MM.1S (cell line): ENCODE results near the gene AIRE.

Source experiments
- DNase-seq: peaks from one replicate; pipeline ENCODE4 v3.0.0-alpha.2; 2015
- H2AFZ ChIP-seq: fragments of 300-600 bp; sonication (generic); 2 replicates; pipeline ENCODE4 v1.6.0; 2016; ENCODE audit warnings: antibody characterized with exemption, low read length
- H3F3A ChIP-seq: fragments of 300-600 bp; sonication (generic); 2 replicates; pipeline ENCODE4 v1.6.1; 2016; ENCODE audit warnings: mild to moderate bottlenecking, antibody characterized with exemption, low read length, moderate library complexity, mixed read lengths; ENCODE audit not compliant: insufficient read depth
- H3K27ac ChIP-seq: fragments of 300-600 bp; sonication (generic); 2 replicates; pipeline ENCODE4 v1.5.1; 2016; ENCODE audit warnings: mild to moderate bottlenecking, low read length
- H3K27me3 ChIP-seq: fragments of 300-600 bp; sonication (generic); replicated peaks from 2 replicates; pipeline ENCODE4 v1.6.0; 2016; ENCODE audit warnings: low read length; ENCODE audit not compliant: insufficient read depth
- H3K36me3 ChIP-seq: fragments of 300-600 bp; sonication (generic); replicated peaks from 2 replicates; pipeline ENCODE4 v1.6.1; 2016; ENCODE audit warnings: mild to moderate bottlenecking, low read length, mixed read lengths; ENCODE audit not compliant: insufficient read depth
- H3K4me1 ChIP-seq: fragments of 300-600 bp; sonication (generic); 2 replicates; pipeline ENCODE4 v1.6.1; 2016; ENCODE audit warnings: low read length, mixed read lengths
- H3K4me2 ChIP-seq: fragments of 300-600 bp; sonication (generic); 2 replicates; pipeline ENCODE4 v1.6.0; 2016; ENCODE audit warnings: low read depth, low read length
- H3K4me3 ChIP-seq: fragments of 300-600 bp; sonication (generic); 2 replicates; pipeline ENCODE4 v1.5.1; 2016; ENCODE audit warnings: low read length, mixed read lengths
- H3K79me2 ChIP-seq: fragments of 300-600 bp; sonication (generic); 2 replicates; pipeline ENCODE4 v1.6.1; 2016; ENCODE audit warnings: mixed run types, low read length, mixed read lengths
- H3K9ac ChIP-seq: fragments of 300-600 bp; sonication (generic); 2 replicates; pipeline ENCODE4 v1.6.1; 2016; ENCODE audit warnings: low read length, mixed read lengths
- H3K9me2 ChIP-seq: fragments of 300-600 bp; sonication (generic); replicated peaks from 2 replicates; pipeline ENCODE4 v1.6.1; 2016; ENCODE audit warnings: mild to moderate bottlenecking, low read length, mixed read lengths; ENCODE audit not compliant: insufficient read depth
- H3K9me3 ChIP-seq: fragments of 300-600 bp; sonication (generic); replicated peaks from 2 replicates; pipeline ENCODE4 v1.6.1; 2016; ENCODE audit warnings: mild to moderate bottlenecking, low read length, mixed read lengths; ENCODE audit not compliant: insufficient read depth
- H4K20me1 ChIP-seq: fragments of 300-600 bp; sonication (generic); 2 replicates; pipeline ENCODE4 v1.6.1; 2016; ENCODE audit warnings: mild to moderate bottlenecking, low read length, moderate library complexity, mixed read lengths; ENCODE audit not compliant: insufficient read depth
- CTCF ChIP-seq: fragments of 300-600 bp; sonication (generic); IDR thresholded peaks from 2 replicates; pipeline ENCODE4 v1.5.1; 2016; ENCODE audit warnings: antibody characterized with exemption, low read length, mixed read lengths
- EZH2 ChIP-seq: fragments of 300-600 bp; sonication (generic); optimal IDR thresholded peaks from 2 replicates; pipeline ENCODE3; 2017; ENCODE audit warnings: low read depth, mild to moderate bottlenecking, antibody characterized with exemption, low read length, mixed read lengths
- EZH2phosphoT487 ChIP-seq: fragments of 300-600 bp; sonication (generic); IDR thresholded peaks from 2 replicates; pipeline ENCODE4 v1.6.1; 2018; ENCODE audit warnings: antibody characterized with exemption, low read length

The AIRE gene

GRCh38 chr21:44332965-44333364 is 47.3 kb downstream of the AIRE start:
- H3K4me2 ChIP-seq: no peak overlapping the region
- H3K27me3 ChIP-seq: no peaks in the 10 kb centered on the region
- TF ChIP-seq EZH2phosphoT487 (no peak), EZH2 (no peak), CTCF (no peak)
- peaks cover under 1% of the 10 kb centered on the region; the same call in 1 of the 2 replicates for H3K4me1 ChIP-seq
- DNase-seq: no peak
- H3K79me2 ChIP-seq: no peaks in the 10 kb centered on the region
- H3K36me3 ChIP-seq: no peaks in the 10 kb centered on the region
- no peak overlapping the region for H3K27ac ChIP-seq
- no peak overlapping the region for H3K4me3 ChIP-seq
- H3K9me3 ChIP-seq: no peaks in the 10 kb centered on the region
- H3F3A ChIP-seq: peaks cover 7% of the 10 kb centered on the region
- no peak overlapping the region for H2AFZ ChIP-seq
- no peaks in the 10 kb centered on the region for H3K9me2 ChIP-seq
- 0 out of 2 replicates have a peak, but pooled peaks cover 7% of the 10 kb centered on the region for H4K20me1 ChIP-seq
- H3K9ac ChIP-seq: no peak overlapping the region

GRCh38 chr21:44333509-44334328 is 48.0 kb downstream of the AIRE start:
- DNase-seq: no peak

GRCh38 chr21:44334329-44335030 is 48.8 kb downstream of the AIRE start:
- peaks cover 5% of the 10 kb centered on the region; the same call in 1 of the 2 replicates for H3K4me1 ChIP-seq
- no peak for DNase-seq
- no peaks in the 10 kb centered on the region for H3K9me3 ChIP-seq
- TF ChIP-seq EZH2 (no peak), EZH2phosphoT487 (no peak), CTCF (no peak)
- H3K9me2 ChIP-seq: no peaks in the 10 kb centered on the region
- H4K20me1 ChIP-seq: 0 out of 2 replicates have a peak, but pooled peaks cover 3% of the 10 kb centered on the region
- peaks cover 18% of the 10 kb centered on the region for H3F3A ChIP-seq
- H3K36me3 ChIP-seq: no peaks in the 10 kb centered on the region
- no peaks in the 10 kb centered on the region for H3K79me2 ChIP-seq
- no peak overlapping the region for H2AFZ ChIP-seq
- no peak overlapping the region for H3K4me3 ChIP-seq
- H3K27ac ChIP-seq: no peak overlapping the region
- no peaks in the 10 kb centered on the region for H3K27me3 ChIP-seq
- no peak overlapping the region for H3K4me2 ChIP-seq
- H3K9ac ChIP-seq: no peak overlapping the region

More at GRCh38 chr21:44333509-44334328, 48.0 kb downstream of the AIRE start:
- Histone ChIP-seq H3K27ac (no peak overlapping the region), H3K4me2 (no peak overlapping the region), H3K9me2 (no peaks in the 10 kb centered on the region), H3K9ac (no peak overlapping the region), H3K4me1 (peaks cover 5% of the 10 kb centered on the region; the same call in 1 of the 2 replicates), H2AFZ (no peak overlapping the region), H4K20me1 (0 out of 2 replicates have a peak, but pooled peaks cover 7% of the 10 kb centered on the region), H3K79me2 (no peaks in the 10 kb centered on the region), H3K27me3 (no peaks in the 10 kb centered on the region), H3K9me3 (no peaks in the 10 kb centered on the region), H3F3A (peaks cover 12% of the 10 kb centered on the region), H3K36me3 (no peaks in the 10 kb centered on the region), H3K4me3 (no peak overlapping the region)
- no peak for TF ChIP-seq EZH2phosphoT487
- TF ChIP-seq CTCF: no peak
- no peak for TF ChIP-seq EZH2
